HCT116 (cell line): Measurements from ENCODE around the gene KIAA2012.

Source experiments
- CTCF ChIP-seq, 3 experiments: fragments of 200-600 bp in 1 of 3; sonication (generic) in 1 of 3; IDR thresholded peaks in 2 of 3; conservative IDR thresholded peaks in 1 of 3; 2 replicates each; pipeline ENCODE4 v1.5.1; 2012 to 2017; ENCODE audit warnings: low read depth in 2 of 3, low read length in 2 of 3, antibody characterized with exemption in 1 of 3, borderline replicate concordance in 1 of 3, control low read depth in 1 of 3, mild to moderate bottlenecking in 1 of 3, mixed read lengths in 1 of 3, mixed run types in 1 of 3, moderate library complexity in 1 of 3; ENCODE audit not compliant: insufficient read depth in 1 of 3
- POLR2A ChIP-seq: IDR thresholded peaks from 2 replicates; pipeline ENCODE4 v1.7.0; 2011; ENCODE audit warnings: borderline replicate concordance; ENCODE audit not compliant: insufficient read depth, insufficient read length; ENCODE audit errors: extremely low read depth

- TF ChIP-seq POLR2A, result no peak
- no peak for TF ChIP-seq CTCF (IDR thresholded peaks at IDR 0.05 in 2 of 3, conservative IDR thresholded peaks at IDR 0.05 in 1 of 3; ENCODE audit: borderline replicate concordance in 1 of 3, insufficient read depth in 1 of 3, low read depth in 2 of 3, low read length in 2 of 3)
These were observed 28.3 kb upstream of the KIAA2012 start for GRCh38 chr2:202044777-202045176.
